Neural cell (in vitro differentiated cells): Measurements from ENCODE around the gene PRAC2. TPM values are rescaled to one million over a fixed set of nuclear protein-coding genes. Genes with fewer than 3 reads are reported as not detected.

Experiments used
- H2AFZ ChIP-seq: fragments of 200-600, 300-800 bp; sonication (generic), shearing (Covaris generic); 2 replicates; pipeline ENCODE4 v1.6.0; 2014; ENCODE audit warnings: low read depth, mild to moderate bottlenecking, antibody characterized with exemption, low read length, moderate library complexity
- H3F3A ChIP-seq: fragments of 200-600 bp; shearing (Covaris generic); 2 replicates; pipeline ENCODE4 v1.6.1; 2016; ENCODE audit warnings: mild to moderate bottlenecking, moderate library complexity, mixed read lengths, antibody characterized with exemption, low read length; ENCODE audit not compliant: insufficient read depth, poor library complexity, severe bottlenecking
- H3K27ac ChIP-seq: fragments of 200-600, 300-800 bp; sonication (generic), shearing (Covaris generic); 2 replicates; pipeline ENCODE4 v1.5.1; 2014; ENCODE audit warnings: mild to moderate bottlenecking, low read length, moderate library complexity
- H3K27me3 ChIP-seq: fragments of 300-800, 200-600 bp; sonication (generic), shearing (Covaris generic); 2 replicates; pipeline ENCODE4 v1.6.0; 2014; ENCODE audit warnings: mild to moderate bottlenecking, low read depth, low read length, moderate library complexity; ENCODE audit not compliant: insufficient read depth
- H3K36me3 ChIP-seq: fragments of 300-800, 200-600 bp; sonication (generic), shearing (Covaris generic); 2 replicates; pipeline ENCODE4 v1.5.1; 2014; ENCODE audit warnings: mild to moderate bottlenecking, antibody characterized with exemption, low read length, moderate library complexity; ENCODE audit not compliant: insufficient read depth
- H3K4me2 ChIP-seq: fragments of 300-800, 200-600 bp; sonication (generic), shearing (Covaris generic); 2 replicates; pipeline ENCODE4 v1.6.0; 2014; ENCODE audit warnings: mild to moderate bottlenecking, low read length
- H3K4me3 ChIP-seq: fragments of 300-800, 200-600 bp; sonication (generic), shearing (Covaris generic); 2 replicates; pipeline ENCODE4 v1.5.1; 2014; ENCODE audit warnings: mild to moderate bottlenecking, low read length, moderate library complexity
- H3K79me2 ChIP-seq: fragments of 200-600 bp; shearing (Covaris generic); replicated peaks from 2 replicates; pipeline ENCODE4 v1.6.0; 2014; ENCODE audit warnings: mild to moderate bottlenecking, low read length, moderate library complexity; ENCODE audit not compliant: insufficient read depth
- H3K9ac ChIP-seq: fragments of 300-800, 200-600 bp; sonication (generic), shearing (Covaris generic); 2 replicates; pipeline ENCODE4 v1.6.1; 2016; ENCODE audit warnings: mild to moderate bottlenecking, low read length, mixed read lengths
- H3K9me2 ChIP-seq: fragments of 200-600 bp; shearing (Covaris generic); 2 replicates; pipeline ENCODE4 v1.6.1; 2016; ENCODE audit warnings: mild to moderate bottlenecking, low read length, mixed read lengths; ENCODE audit not compliant: insufficient read depth
- H3K9me3 ChIP-seq: fragments of 200-600, 300-800 bp; sonication (generic), shearing (Covaris generic); 2 replicates; pipeline ENCODE4 v1.6.1; 2016; ENCODE audit warnings: mild to moderate bottlenecking, mixed run types, low read length, moderate library complexity, mixed read lengths
- H4K20me1 ChIP-seq: fragments of 200-600 bp; shearing (Covaris generic); 2 replicates; pipeline ENCODE4 v1.6.1; 2016; ENCODE audit warnings: mild to moderate bottlenecking, mixed run types; ENCODE audit not compliant: insufficient read depth
- CTCF ChIP-seq: fragments of 450-650 bp; IDR thresholded peaks from 2 replicates; pipeline ENCODE4 v1.5.1; 2014; ENCODE audit warnings: antibody characterized with exemption, mild to moderate bottlenecking, moderate library complexity; ENCODE audit not compliant: poor library complexity, severe bottlenecking
- EP300 ChIP-seq: fragments of 450-650 bp; conservative IDR thresholded peaks from 2 replicates; pipeline ENCODE4 v1.6.1; 2014; ENCODE audit warnings: antibody characterized with exemption, mild to moderate bottlenecking, moderate library complexity; ENCODE audit not compliant: poor library complexity, severe bottlenecking
- EZH2 ChIP-seq: fragments of 200-600, 300-800 bp; shearing (Covaris generic), sonication (generic); IDR thresholded peaks from 2 replicates; pipeline ENCODE4 v1.6.1; 2014; ENCODE audit warnings: antibody characterized with exemption, low read length, borderline replicate concordance, mild to moderate bottlenecking; ENCODE audit not compliant: insufficient read depth, poor library complexity, severe bottlenecking
- MXI1 ChIP-seq: fragments of 450-650 bp; conservative IDR thresholded peaks from 2 replicates; pipeline ENCODE4 v1.6.1; 2014; ENCODE audit warnings: antibody characterized with exemption, mild to moderate bottlenecking; ENCODE audit not compliant: poor library complexity, severe bottlenecking
- POLR2AphosphoS5 ChIP-seq: IDR thresholded peaks from 2 replicates; pipeline ENCODE4 v1.6.1; 2012
- RAD21 ChIP-seq: fragments of 450-650 bp; conservative IDR thresholded peaks from 2 replicates; pipeline ENCODE4 v1.6.1; 2014; ENCODE audit warnings: antibody characterized with exemption, mild to moderate bottlenecking, moderate library complexity
- REST ChIP-seq: IDR thresholded peaks from 2 replicates; pipeline ENCODE4 v1.6.1; 2012; ENCODE audit warnings: borderline replicate concordance
- SMC3 ChIP-seq: fragments of 450-650 bp; conservative IDR thresholded peaks from 2 replicates; pipeline ENCODE4 v1.6.1; 2014; ENCODE audit warnings: antibody characterized with exemption, mild to moderate bottlenecking, moderate library complexity; ENCODE audit not compliant: poor library complexity
- TAF1 ChIP-seq: IDR thresholded peaks from 2 replicates; pipeline ENCODE4 v1.6.1; 2012; ENCODE audit warnings: low read depth
- polyA plus RNA-seq: library from polyadenylated mRNA; depleted of rRNA; stranded (reverse); fragments of >200 nt; gene quantifications from 2 replicates; pipeline ENCODE4 v1.2.3, GENCODE V29; 2014

The PRAC2 gene
- polyA plus RNA-seq, 1 donor from 2014 or later = not detected

- H3K4me2 ChIP-seq = no peak overlapping the region
- H3K9me2 ChIP-seq = no peaks in the 10 kb centered on the region
- peaks cover 20% of the 10 kb centered on the region for H3K27me3 ChIP-seq
- H3K36me3 ChIP-seq = no peaks in the 10 kb centered on the region
- no peak overlapping the region for H3K27ac ChIP-seq
- no peaks in the 10 kb centered on the region for H3K9me3 ChIP-seq
- TF ChIP-seq SMC3 (no peak), EZH2 (no peak), EP300 (no peak), MXI1 (no peak), TAF1 (no peak), POLR2AphosphoS5 (no peak), RAD21 (no peak), CTCF (no peak), REST (no peak)
- H3K79me2 ChIP-seq = no peaks in the 10 kb centered on the region
- H3F3A ChIP-seq = no peaks in the 10 kb centered on the region
- no peak overlapping the region for H2AFZ ChIP-seq
- no peak overlapping the region for H3K9ac ChIP-seq
- no peak overlapping the region for H3K4me3 ChIP-seq
- H4K20me1 ChIP-seq = no peaks in the 10 kb centered on the region
These were observed 44.3 kb downstream of the PRAC2 start for GRCh38 chr17:48767263-48767774.

DNA sequence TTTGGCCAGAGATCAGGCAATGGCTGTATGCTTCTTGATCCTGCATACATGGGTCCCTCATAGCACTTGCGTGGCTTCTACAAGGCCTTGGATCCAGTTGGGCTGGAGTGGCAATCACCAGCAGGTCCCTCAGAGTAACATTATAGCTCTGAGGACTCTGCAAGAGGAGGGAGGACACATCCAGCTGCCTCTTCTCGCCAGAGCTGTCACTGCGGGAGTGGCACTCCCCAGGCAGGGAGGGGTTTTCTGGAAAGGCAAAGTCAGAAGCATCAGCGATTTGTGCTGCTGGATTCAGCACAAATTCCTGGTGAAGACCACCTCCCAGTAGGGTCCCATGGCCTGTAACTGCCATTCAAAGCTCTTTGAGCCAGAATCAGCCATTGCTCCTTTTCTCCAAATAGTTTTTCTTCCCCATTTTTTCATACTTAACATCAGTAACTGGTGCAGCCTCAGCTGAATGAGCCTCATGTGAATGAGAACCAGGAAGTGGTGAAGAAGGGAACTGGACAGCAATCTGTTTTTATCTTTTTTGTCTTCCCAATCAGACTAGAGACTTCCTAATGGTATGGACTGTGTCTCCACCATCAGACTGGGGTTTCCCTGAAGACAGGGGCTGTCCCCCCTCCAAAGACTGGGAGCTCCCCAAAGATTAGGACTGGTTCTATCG lies 46.2 kb downstream of the PRAC2 start:
- no peaks in the 10 kb centered on the region for H4K20me1 ChIP-seq
- no peak overlapping the region for H3K4me3 ChIP-seq
- H3K9me2 ChIP-seq = no peaks in the 10 kb centered on the region
- no peak overlapping the region for H2AFZ ChIP-seq
- peaks cover 13% of the 10 kb centered on the region for H3K27me3 ChIP-seq
- H3K27ac ChIP-seq = no peak overlapping the region
- no peaks in the 10 kb centered on the region for H3F3A ChIP-seq
- no peaks in the 10 kb centered on the region for H3K9me3 ChIP-seq
- H3K79me2 ChIP-seq = no peaks in the 10 kb centered on the region
- no peak overlapping the region for H3K4me2 ChIP-seq
- no peak for TF ChIP-seq CTCF
- no peak for TF ChIP-seq TAF1
- TF ChIP-seq POLR2AphosphoS5 = no peak
- no peak for TF ChIP-seq RAD21
- no peak for TF ChIP-seq EP300
- no peak for TF ChIP-seq REST
- TF ChIP-seq MXI1 = no peak
- no peak for TF ChIP-seq SMC3
- no peak for TF ChIP-seq EZH2
- H3K9ac ChIP-seq = no peak overlapping the region
- H3K36me3 ChIP-seq = no peaks in the 10 kb centered on the region
